ENCODE data around the gene CDK5RAP1.

GRCh38 chr20:33437141-33437911 lies 36.0 kb upstream of the CDK5RAP1 start:
- TF ChIP-seq CTCF (optimal IDR thresholded peaks at IDR 0.05 in 1 of 3, IDR thresholded peaks at IDR 0.05 in 1 of 3, conservative IDR thresholded peaks at IDR 0.05 in 1 of 3; ENCODE audit: extremely low read depth in 1 of 3, insufficient read depth in 2 of 3, low read length in 3 of 3), result no peak
- no peak for TF ChIP-seq EZH2 (IDR thresholded peaks at IDR 0.05; ENCODE audit: low read length)
